Osteoblast (primary cell): ENCODE results near the gene TEPSIN. TPM values are rescaled to one million over a fixed set of nuclear protein-coding genes. Genes with fewer than 3 reads are reported as not detected.

ENCODE experiments used
- DNase-seq: peaks from one replicate; pipeline ENCODE4 v3.0.0; 2011; ENCODE audit warnings: low spot score, mixed read lengths; ENCODE audit not compliant: insufficient read length; ENCODE audit errors: missing footprints
- H2AFZ ChIP-seq: 2 replicates; pipeline ENCODE4 v1.6.0; 2011; ENCODE audit warnings: mild to moderate bottlenecking, low read length
- H3K27ac ChIP-seq: 2 replicates; pipeline ENCODE4 v1.5.1; 2011; ENCODE audit warnings: mild to moderate bottlenecking, low read depth, low read length, moderate library complexity
- H3K27me3 ChIP-seq: 2 replicates; pipeline ENCODE4 v1.6.0; 2012; ENCODE audit warnings: mild to moderate bottlenecking, control low read depth, inconsistent platforms, low read length, moderate library complexity; ENCODE audit not compliant: insufficient read depth
- H3K36me3 ChIP-seq: 2 replicates; pipeline ENCODE4 v1.5.1; 2011; ENCODE audit warnings: mild to moderate bottlenecking, low read length, control low read depth, moderate library complexity; ENCODE audit not compliant: insufficient read depth
- H3K4me1 ChIP-seq: 2 replicates; pipeline ENCODE4 v1.5.1; 2011; ENCODE audit warnings: mild to moderate bottlenecking, low read length, control low read depth, moderate library complexity; ENCODE audit not compliant: insufficient read depth
- H3K4me2 ChIP-seq: 2 replicates; pipeline ENCODE4 v1.6.0; 2011; ENCODE audit warnings: mild to moderate bottlenecking, low read length; ENCODE audit not compliant: insufficient read depth
- H3K4me3 ChIP-seq: fragments of 200-600 bp; sonication (generic); 3 replicates; pipeline ENCODE4 v1.5.1; 2012; ENCODE audit warnings: mild to moderate bottlenecking, low read length, inconsistent platforms; ENCODE audit not compliant: insufficient read depth
- H3K79me2 ChIP-seq: 2 replicates; pipeline ENCODE4 v1.6.0; 2012; ENCODE audit warnings: mild to moderate bottlenecking, low read length, control low read depth, inconsistent platforms; ENCODE audit not compliant: insufficient read depth
- H3K9me3 ChIP-seq: 2 replicates; pipeline ENCODE4 v1.5.1; 2011; ENCODE audit warnings: low read depth, low read length, control low read depth
- H4K20me1 ChIP-seq: 2 replicates; pipeline ENCODE4 v1.6.0; 2012; ENCODE audit warnings: mild to moderate bottlenecking, low read length, control low read depth; ENCODE audit not compliant: insufficient read depth
- total RNA-seq: library from RNA; depleted of rRNA; stranded (reverse); fragments of >200 nt; gene quantifications from 2 replicates; pipeline ENCODE4 v1.2.3, GENCODE V29; 2012
- TF ChIP-seq, protein P1 (sequence below): IDR thresholded peaks from 2 replicates; pipeline ENCODE4 v1.5.1; 2011; ENCODE audit warnings: mild to moderate bottlenecking, low read depth, low read length, moderate library complexity; ENCODE audit errors: extremely low read depth

TEPSIN gene
- total RNA-seq, 1 donor, result 16.6 TPM

DNA sequence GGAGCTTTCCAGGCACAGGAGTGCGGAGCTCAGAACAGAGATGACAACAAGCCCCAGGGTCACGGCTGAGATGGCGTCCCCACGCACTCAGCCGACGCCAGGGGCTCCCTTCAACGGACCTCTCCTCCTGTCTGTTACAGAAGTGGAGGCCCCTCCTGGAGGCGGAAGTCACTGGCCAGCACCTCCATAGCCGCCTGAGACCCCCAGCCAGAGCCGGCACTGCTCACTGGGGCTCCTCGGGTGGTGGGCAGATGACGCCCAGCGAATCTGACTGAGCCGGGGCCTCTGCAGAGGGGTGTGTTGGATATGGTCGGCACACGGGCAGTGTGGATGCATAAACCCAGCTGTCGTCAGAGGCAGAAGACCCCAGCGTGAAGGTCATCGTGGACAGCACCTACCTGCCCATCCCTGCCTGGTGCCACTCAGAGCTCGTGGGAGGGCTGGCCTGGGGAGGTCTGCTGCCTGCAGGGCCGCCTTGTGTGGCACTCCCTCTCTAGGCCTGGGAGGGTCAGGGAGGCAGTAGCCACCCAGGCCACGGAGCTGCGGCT, 20.3 kb upstream of the TEPSIN start:
- Histone ChIP-seq H3K4me2 (no peak overlapping the region), H3K27ac (no peak overlapping the region), H2AFZ (no peak overlapping the region), H3K27me3 (no peaks in the 10 kb centered on the region), H3K4me1 (peaks cover 6% of the 10 kb centered on the region), H3K9me3 (no peaks in the 10 kb centered on the region), H3K36me3 (peaks cover 20% of the 10 kb centered on the region), H3K4me3 (no peak overlapping the region), H3K79me2 (no peaks in the 10 kb centered on the region), H4K20me1 (peaks cover 32% of the 10 kb centered on the region)
- TF ChIP-seq, protein P1, sequence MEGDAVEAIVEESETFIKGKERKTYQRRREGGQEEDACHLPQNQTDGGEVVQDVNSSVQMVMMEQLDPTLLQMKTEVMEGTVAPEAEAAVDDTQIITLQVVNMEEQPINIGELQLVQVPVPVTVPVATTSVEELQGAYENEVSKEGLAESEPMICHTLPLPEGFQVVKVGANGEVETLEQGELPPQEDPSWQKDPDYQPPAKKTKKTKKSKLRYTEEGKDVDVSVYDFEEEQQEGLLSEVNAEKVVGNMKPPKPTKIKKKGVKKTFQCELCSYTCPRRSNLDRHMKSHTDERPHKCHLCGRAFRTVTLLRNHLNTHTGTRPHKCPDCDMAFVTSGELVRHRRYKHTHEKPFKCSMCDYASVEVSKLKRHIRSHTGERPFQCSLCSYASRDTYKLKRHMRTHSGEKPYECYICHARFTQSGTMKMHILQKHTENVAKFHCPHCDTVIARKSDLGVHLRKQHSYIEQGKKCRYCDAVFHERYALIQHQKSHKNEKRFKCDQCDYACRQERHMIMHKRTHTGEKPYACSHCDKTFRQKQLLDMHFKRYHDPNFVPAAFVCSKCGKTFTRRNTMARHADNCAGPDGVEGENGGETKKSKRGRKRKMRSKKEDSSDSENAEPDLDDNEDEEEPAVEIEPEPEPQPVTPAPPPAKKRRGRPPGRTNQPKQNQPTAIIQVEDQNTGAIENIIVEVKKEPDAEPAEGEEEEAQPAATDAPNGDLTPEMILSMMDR, result no peak
- DNase-seq, result no peak

GRCh38 chr17:81258292-81258691, 19.4 kb upstream of the TEPSIN start:
- Histone ChIP-seq H2AFZ (no peak overlapping the region), H3K27me3 (no peaks in the 10 kb centered on the region), H3K9me3 (no peaks in the 10 kb centered on the region), H3K4me1 (peaks cover 6% of the 10 kb centered on the region), H3K27ac (no peak overlapping the region), H3K79me2 (peaks cover 8% of the 10 kb centered on the region), H4K20me1 (peaks cover 37% of the 10 kb centered on the region), H3K36me3 (peaks cover 22% of the 10 kb centered on the region), H3K4me3 (no peak overlapping the region), H3K4me2 (no peak overlapping the region)
- no peak for DNase-seq
- TF ChIP-seq, protein P1, result no peak

DNA sequence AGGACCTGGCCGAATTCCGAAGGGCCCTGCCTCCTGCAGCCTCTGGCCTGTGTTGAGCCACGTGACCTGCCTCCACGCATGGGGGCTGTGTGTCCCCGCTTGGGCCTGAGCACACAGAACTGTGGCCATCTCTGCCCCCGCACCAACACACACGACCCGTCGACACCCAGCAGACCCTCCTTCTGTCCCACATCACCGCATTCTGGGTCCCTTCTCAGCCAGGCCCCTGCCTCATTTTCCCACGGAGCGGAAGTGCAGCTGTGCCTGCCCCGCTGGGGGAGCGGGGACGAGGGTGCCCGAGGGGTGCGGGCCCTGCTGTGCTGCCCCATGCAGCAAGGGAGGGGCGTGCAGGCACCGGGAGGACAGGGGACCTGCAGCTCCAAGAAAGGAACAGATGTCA, 18.7 kb upstream of the TEPSIN start:
- Histone ChIP-seq H3K4me3 (no peak overlapping the region), H3K27me3 (no peaks in the 10 kb centered on the region), H3K79me2 (peaks cover 8% of the 10 kb centered on the region), H3K36me3 (peaks cover 21% of the 10 kb centered on the region), H2AFZ (no peak overlapping the region), H3K4me1 (peaks cover 6% of the 10 kb centered on the region), H3K27ac (no peak overlapping the region), H3K4me2 (no peak overlapping the region), H3K9me3 (no peaks in the 10 kb centered on the region), H4K20me1 (peaks cover 41% of the 10 kb centered on the region)
- DNase-seq, result no peak
- TF ChIP-seq, protein P1, result no peak

DNA sequence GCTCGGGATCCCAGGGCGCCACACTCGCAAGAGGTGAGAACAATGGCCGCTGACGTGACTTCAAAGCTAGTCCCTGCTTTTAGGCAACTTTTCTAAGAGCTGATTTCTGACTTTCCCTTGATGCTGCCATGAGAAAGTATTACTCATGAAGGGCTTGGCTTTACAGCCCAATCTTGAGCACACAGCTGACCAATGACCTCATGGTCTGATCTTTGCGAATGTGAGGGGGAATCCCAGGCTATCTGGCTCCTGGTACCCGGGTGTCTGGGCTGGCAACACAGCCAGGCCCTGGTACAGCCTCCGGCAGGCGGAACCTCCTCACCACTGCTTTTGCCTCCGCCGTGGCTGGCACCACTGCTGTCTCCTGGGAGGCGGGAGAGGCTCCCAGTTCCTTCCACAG, 17.8 kb upstream of the TEPSIN start:
- TF ChIP-seq, protein P1, result no peak
- H4K20me1 ChIP-seq, result peaks cover 41% of the 10 kb centered on the region
- peaks cover 22% of the 10 kb centered on the region for H3K36me3 ChIP-seq
- H3K4me3 ChIP-seq, result no peak overlapping the region
- no peak overlapping the region for H3K4me2 ChIP-seq
- peaks cover 6% of the 10 kb centered on the region for H3K4me1 ChIP-seq
- H3K27ac ChIP-seq, result peak overlapping the region; percentile 33
- H3K9me3 ChIP-seq, result no peaks in the 10 kb centered on the region
- H3K27me3 ChIP-seq, result no peaks in the 10 kb centered on the region
- peaks cover 8% of the 10 kb centered on the region for H3K79me2 ChIP-seq
- H2AFZ ChIP-seq, result no peak overlapping the region
- peak; percentile 99 for DNase-seq
